ENCODE measurements around the gene PLCG1. TPM values are rescaled to one million over a fixed set of nuclear protein-coding genes. Genes with fewer than 3 reads are reported as not detected.

PLCG1 gene
- total and polyA plus RNA-seq, 9 of the 15 experiments (the other 6 are each of a cell fraction or from before 2014, with no cell fraction given) = 1.7 to 67.0 (median 34.8) TPM

GRCh38 chr20:41179961-41180360 lies 42.6 kb downstream of the PLCG1 start:
- no peak for ATAC-seq
- intact Hi-C loops (cut with micrococcal nuclease) = no loop called here
- TF ChIP-seq SRF (CRISPR knock-in tag; IDR thresholded peaks at IDR 0.05) (no peak), RERE (CRISPR knock-in tag; IDR thresholded peaks at IDR 0.05; ENCODE audit: borderline replicate concordance) (no peak), ZKSCAN3 (CRISPR knock-in tag; IDR thresholded peaks at IDR 0.05) (no peak), KDM1A (IDR thresholded peaks at IDR 0.05) (no peak), ASH1L (IDR thresholded peaks at IDR 0.05; ENCODE audit: borderline replicate concordance, low read depth, partially characterized antibody) (no peak), ZNF395 (CRISPR knock-in tag; IDR thresholded peaks at IDR 0.05) (no peak), TSHZ1 (CRISPR knock-in tag; IDR thresholded peaks at IDR 0.05) (no peak), RAD21 (CRISPR knock-in tag; conservative IDR thresholded peaks at IDR 0.05 in 1 of 2, IDR thresholded peaks at IDR 0.05 in 1 of 2) (no peak), ZNF511 (CRISPR knock-in tag; IDR thresholded peaks at IDR 0.05) (no peak)

More at GRCh38 chr20:41179961-41180360, 42.6 kb downstream of the PLCG1 start:
- Histone ChIP-seq H3K4me3 (no peak overlapping the region), H3K27ac (ENCODE audit: extremely low read depth, low read depth, low read length) (no peak overlapping the region), H3K4me2 (ENCODE audit: insufficient read depth, low read length) (no peak overlapping the region), H3K36me3 (ENCODE audit: control insufficient read depth, insufficient read depth, low read length) (peaks cover 22% of the 10 kb centered on the region; the same call in 2 of the 3 replicates), H3K9me1 (ENCODE audit: control insufficient read depth, insufficient read depth, low read length) (no peaks in the 10 kb centered on the region), H2AFZ (ENCODE audit: low read depth, low read length) (no peak overlapping the region), H3K4me1 (replicated peaks in 1 of 2; ENCODE audit: control insufficient read depth in 2 of 2, insufficient read depth in 2 of 2, low read length in 2 of 2) (no peaks in the 10 kb centered on the region), H3K79me2 (ENCODE audit: control insufficient read depth, insufficient read depth, low read length) (no peaks in the 10 kb centered on the region), H4K20me1 (replicated peaks; ENCODE audit: control insufficient read depth, insufficient read depth, low read length) (no peaks in the 10 kb centered on the region; the same call in 1 of the 2 replicates), H3K9me3 (replicated peaks; ENCODE audit: control insufficient read depth, insufficient read depth, low read depth, low read length) (no peaks in the 10 kb centered on the region), H3K27me3 (ENCODE audit: control insufficient read depth in 2 of 2, insufficient read depth in 2 of 2, low read length in 2 of 2) (no peaks in the 10 kb centered on the region), H3K9ac (ENCODE audit: insufficient read depth in 1 of 2, low read depth in 2 of 2, low read length in 2 of 2) (no peak overlapping the region)
- no peak for DNase-seq (ENCODE audit: extremely low read depth in 1 of 4, low spot score in 3 of 4)
- POLR2A ChIA-PET = no interaction called here
- CTCF ChIA-PET (ENCODE audit: low intra/inter-chr PET ratio) = no interaction called here
- 90% methylated on average over 8 of the region's 8 CpGs for WGBS (ENCODE audit: insufficient coverage, low coverage, missing lambda C conversion rate)
- FAIRE-seq = no peak
- in situ Hi-C loops (cut with MboI) = loop anchor here (5.0 kb wide), 1 partner anchor 162 kb away; the partner anchor contains the start of gene LPIN3
- no TSS peak for BruUV-seq (replicated peaks)
